Measurements from ENCODE around the gene TSEN15.
A peak's percentile ranks its signal among the peaks of the same experiment; 100 is the strongest.

Gene TSEN15
- total RNA-seq, result 15.1 to 26.8 (median 17.1) reads per million in 4 donors

DNA sequence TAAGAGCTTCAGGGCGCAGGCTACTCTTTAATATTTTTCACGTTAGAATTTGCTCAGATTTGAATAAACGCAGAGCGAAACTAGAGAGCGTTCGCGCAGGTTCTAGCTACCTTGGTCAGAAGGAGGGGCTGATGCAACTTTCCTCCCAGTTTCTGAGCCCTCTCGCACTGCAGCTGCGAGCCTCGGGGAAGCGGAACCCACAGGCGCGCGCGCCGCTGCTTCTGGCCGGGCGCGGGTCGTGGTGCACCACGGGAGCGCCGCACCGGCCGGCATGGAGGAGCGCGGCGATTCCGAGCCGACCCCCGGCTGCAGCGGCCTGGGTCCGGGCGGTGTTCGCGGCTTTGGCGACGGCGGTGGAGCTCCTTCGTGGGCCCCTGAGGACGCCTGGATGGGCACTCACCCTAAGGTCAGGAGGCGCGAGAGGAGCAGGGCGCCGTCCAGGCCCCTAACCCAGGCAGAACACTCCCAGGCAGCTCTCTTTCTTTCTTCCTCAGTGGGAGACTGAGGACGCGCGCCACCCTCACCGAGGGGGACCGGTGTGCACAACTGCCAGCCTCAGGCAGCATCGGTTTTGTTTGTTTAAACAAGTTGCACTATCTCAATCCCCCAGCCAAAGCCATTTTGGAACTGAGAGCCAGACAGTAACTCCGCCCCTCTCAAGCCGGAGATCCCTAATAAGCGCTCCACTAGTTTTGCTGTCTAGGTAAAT, at the start of gene TSEN15:
TSS of gene TSEN15 (plus strand) at position 246 of the 709 bp plus-strand sequence. CDS start at position 272, 26 bp downstream.
- peak; percentile 32 to 93 (median 48) for DNase-seq

DNA sequence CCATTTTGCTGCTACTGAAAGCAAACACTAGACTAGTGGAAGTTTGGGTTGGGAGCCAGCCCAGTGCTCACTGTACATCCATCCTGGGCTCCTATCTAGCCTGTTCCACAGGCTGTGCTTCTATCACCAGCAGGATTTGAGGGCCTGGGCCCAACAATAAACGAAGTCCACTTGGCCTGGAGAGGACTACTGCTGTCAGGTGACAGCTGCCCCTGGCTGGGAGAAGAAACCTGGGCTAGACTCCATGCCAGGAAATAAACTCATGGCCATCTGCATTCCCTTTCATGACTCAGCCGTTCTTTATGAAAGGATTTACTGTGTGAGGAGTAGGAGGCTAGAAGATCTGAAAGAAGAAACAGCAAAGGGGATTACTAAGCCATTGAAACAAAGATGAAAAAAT, 49.5 kb upstream of the TSEN15 start:
- no peak for DNase-seq

DNA sequence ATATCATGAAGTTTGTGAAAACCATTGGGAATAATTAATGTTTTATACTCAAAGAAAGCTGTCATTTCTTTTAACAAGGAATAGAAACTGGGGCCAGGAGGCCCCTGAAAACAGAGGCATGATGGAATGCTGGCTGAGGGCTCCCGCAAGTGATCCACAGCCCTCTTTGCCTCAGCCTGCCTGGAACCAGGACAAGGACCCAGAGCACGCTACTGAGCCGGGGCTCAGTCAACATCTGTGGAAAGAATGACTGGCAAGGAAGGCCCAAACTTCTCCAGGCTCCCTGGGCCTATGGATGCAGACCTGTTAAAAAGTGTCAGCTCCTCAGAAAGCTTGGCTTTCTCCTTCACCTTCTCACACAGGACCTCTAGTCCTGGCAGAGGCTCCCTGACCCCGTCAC, 46.6 kb upstream of the TSEN15 start:
- no peak for DNase-seq

GRCh38 chr1:184005506-184005905, 46.0 kb upstream of the TSEN15 start:
- DNase-seq, result no peak

DNA sequence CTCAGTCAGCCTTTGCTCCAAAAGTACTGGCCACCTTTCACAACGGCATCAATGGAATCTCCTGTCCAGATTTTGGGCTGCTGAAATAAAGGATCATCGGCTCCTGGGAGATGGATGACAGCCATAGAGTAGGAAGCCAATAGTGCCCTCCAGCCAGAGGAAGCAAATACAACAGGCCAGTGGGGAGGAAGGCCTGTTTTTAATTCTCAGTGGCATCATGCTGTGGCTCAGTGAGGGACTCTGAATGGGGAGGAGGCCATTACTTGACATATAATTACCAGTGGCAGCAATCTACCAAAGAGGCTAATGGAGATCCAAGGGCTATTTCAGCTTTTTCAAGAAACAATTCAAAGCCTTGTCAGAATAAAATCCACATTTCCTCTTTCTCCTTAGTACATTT, 40.7 kb upstream of the TSEN15 start:
- no peak for DNase-seq

- no peak for DNase-seq
These were observed 39.3 kb upstream of the TSEN15 start for GRCh38 chr1:184012187-184012586.

DNA sequence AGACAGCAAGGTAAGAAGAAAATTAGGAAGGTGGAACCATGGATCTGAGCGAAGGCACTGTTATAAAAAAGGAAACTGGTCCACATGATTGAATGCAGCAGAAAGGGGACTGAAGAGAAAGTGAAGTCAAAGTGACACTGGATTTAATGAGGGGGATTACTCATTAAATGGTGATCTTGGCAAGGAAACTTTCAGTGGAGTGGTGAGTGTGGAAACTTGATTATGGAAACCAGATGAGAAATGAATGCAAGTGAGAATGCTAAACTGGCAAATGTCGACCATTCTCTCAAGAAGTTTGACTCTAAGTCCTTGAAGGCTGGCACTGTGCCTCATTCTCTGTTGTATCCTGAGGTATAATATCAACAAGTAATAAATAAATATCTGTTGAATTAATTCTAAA, 37.3 kb upstream of the TSEN15 start:
- DNase-seq, result no peak

- no peak for DNase-seq
These were observed 35.4 kb upstream of the TSEN15 start for GRCh38 chr1:184016169-184016568.

GRCh38 chr1:184017306-184017705, 34.2 kb upstream of the TSEN15 start:
- no peak for DNase-seq

DNA sequence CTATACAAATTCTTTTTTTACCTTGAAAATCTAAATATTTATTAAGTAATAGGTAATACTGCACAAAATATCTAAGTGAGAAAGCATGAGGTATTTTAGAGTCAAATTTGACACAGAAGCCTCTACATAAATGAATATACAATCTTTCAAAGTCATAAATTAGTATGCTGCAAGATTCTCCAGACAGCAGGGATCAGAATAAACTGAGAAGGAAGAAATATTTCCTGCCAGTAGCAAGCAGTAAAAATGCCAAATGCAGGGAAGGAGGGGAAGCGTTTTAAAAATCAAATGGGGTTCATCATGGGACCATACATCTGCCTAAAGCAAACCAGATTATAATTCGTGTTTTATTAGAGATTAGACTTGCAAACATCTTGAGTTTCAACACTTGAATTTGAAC, 32.9 kb upstream of the TSEN15 start:
- no peak for DNase-seq

GRCh38 chr1:184019069-184019468, 32.5 kb upstream of the TSEN15 start:
- no peak for DNase-seq

GRCh38 chr1:184019506-184019905, 32.0 kb upstream of the TSEN15 start:
- DNase-seq, result no peak

GRCh38 chr1:184020328-184020727, 31.2 kb upstream of the TSEN15 start:
- no peak for DNase-seq

DNA sequence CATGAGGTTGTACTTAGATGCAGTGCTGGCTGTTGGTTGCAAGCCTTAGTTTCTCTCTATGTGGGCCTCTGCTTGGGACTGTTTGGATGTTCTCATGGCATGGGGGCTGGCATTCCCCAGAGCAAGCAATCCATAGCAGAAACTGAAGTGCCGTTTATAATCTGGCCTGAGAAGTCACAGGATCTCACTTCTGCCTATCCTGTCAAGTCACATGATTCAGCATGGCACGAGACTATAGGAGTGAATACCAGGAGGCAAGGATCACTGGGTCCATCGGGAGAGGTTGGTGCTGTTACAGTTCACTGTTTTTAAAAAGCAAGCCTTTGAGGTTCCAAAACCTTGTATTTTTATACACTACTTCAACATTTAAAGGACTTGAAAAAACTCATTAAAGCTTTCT, 30.7 kb upstream of the TSEN15 start:
- no peak for DNase-seq

DNA sequence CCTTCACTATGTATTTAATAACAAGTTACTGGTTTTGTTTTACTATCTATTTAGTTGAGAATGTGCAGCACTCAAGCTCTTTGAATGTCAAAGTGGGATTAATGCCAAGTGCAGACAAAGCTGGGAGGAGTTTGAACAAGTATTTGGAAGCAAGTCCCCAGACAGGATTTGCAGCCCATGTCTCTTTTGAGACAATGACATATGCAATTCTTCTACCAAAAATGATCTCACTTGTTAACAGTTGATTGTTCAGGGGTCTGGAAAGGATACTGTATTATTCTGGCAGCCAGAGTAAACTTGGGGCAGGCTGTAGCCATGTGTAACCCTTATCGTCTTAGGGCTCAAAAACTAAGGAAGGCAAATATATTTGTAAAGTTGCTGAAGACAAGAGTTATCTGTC, 29.8 kb upstream of the TSEN15 start:
- DNase-seq, result no peak

DNA sequence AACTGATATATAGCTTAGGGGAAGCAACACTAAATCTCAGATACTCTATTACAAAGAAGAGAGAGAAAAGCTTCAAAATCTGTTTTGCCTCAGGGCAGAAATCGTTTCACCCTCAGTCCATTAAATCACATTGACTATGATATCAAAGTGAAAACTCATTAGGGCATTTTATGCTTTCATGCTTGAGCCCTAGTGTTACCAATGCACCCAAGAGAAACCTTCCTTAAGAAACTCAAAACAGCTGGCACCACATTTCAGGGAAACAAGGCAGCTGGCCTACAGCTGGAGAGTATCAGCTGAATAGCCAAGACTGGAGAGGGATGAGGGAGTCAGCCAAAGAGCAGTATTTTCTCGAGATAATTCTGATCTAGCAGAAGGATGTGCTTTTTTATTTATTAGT, 28.9 kb upstream of the TSEN15 start:
- no peak for DNase-seq

DNA sequence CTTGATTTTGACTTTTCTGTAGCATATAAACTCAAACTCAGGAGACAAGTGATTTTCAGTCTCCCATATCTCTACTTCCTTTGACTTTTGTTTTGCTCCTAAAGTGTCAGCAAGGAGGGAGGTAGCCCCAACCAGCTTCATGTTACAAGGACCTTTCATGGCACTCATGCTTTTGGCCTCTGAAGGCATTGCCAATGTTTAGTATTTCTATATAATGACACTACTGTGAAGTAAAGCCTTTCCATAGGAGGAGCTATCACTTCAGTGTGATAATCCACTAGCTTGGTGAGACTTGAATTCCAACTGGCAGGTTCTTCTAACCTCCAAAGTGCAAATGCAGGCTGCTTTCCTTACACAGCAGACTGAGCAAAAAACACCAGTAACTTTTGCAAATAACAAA, 28.4 kb upstream of the TSEN15 start:
- DNase-seq, result no peak

DNA sequence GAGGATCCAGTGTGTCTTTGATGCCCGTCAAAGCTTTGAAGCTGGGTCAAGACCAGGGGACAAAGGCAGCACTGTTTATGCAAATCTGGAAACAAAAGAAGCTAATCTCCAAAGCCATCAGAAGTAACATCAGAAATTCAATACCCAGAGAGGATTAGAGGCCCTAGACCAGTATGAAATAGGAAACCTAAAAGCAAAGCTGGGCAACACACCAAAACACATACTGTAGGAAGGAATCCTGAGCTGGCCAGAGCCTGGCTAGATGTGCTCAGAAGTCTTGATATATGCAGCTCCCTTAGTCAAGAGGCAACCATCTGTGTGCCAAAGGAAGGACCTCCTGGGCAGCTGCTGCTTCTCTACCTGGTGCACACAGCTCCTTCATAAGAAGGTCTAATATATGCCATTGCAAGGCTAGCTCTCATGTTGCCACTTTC, 26.3 kb upstream of the TSEN15 start:
- DNase-seq, result no peak

DNA sequence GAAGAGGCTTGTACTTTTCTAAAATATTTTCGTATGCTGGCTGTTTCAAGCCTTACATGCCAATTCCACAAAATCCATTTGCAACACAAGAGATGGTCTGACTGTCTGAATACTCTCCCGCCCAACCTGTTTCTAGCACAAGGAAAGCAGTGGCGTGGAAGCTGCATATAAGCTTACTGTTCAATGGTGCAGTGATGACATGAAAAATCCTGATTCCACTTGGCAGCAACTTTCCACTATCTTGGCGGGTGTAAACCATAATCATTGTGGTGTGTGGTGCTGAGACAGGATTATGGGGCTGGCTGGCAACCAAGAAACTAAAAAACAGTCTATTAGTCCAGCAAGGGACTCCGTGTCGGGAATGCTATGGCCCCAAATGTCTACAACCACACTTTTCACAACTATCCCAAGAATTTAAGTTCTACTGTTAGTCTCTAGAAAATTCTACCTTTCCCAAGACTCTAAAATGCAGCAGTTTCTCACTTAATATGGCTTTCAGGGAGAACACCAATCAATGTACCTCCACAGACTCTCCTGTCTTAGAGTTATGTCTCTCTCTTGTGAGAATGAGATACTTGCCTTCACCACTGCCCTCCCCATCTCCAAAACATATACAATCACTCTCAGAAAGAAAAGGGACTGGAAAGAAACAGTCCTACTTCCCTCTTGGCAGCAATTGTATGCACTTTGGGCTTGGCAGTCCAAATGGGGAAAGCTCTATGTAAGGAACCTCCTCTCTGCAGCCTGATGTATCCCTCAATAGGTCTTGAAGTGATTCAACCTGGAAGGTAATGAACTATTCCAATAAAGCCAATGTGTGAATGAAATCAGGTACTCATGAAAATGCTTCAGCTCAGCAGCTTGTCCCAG, 23.5 kb upstream of the TSEN15 start:
- no peak for DNase-seq

DNA sequence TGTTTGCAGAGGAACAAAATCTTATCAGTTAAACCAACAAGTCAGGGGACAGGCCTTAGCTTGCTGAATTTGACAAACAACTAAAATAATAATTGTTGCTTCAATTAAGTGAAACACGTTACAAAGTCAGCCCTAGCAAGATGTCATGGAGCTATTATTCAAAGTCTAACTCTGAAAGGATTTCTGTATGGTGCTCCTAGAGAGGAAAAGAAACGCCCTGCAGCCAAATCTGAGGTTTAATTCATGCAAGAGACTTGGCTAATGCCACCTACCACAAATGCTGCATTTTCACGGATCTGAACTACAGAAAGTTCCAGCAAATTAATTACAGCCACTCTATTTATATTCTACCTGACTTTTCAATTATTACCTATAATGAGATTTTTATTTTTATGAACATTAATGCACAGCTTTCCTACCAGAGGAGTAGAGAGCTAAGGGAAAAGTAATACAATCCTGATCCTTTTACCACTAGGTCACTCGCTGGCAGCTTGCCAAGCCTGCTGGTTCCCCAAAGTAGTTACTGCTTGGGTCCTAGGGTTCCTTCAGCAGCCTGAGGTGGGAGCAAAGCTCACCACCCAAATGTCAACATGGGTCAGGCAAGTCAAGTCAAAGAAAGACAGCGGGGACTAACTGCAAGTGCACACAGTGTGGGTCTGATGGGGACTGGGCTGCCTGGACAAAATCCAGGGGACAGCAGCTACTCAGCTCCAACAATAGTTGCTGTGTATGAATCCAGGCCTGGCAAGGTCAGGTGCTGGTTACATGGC, 22.5 kb upstream of the TSEN15 start:
- no peak for DNase-seq

GRCh38 chr1:184030433-184031091, 21.0 kb upstream of the TSEN15 start:
- no peak for DNase-seq

DNA sequence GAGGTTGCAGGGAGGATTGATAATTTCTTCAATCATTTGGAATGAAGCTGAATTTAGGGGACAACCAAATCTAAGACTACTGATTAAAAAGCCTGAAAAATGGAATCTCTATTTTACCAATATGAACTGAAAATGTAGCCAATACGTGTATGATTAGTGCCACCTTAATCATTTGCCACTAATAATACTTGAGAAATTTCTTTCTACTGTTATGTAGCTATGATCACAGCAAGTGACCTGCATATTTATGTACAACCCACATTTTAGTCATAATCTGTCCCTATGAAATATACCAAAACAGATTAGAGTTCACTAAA, 20.5 kb upstream of the TSEN15 start:
- no peak for DNase-seq

Measured in T-helper 1 cell (primary cell).